Breast epithelium (tissue), 4 donors: Measurements from ENCODE around the gene PDGFC. TPM values are rescaled to one million over a fixed set of nuclear protein-coding genes. Genes with fewer than 3 reads are reported as not detected.

Source experiments
- DNase-seq, 2 donors: peaks; one replicate each; pipeline ENCODE4 v3.0.0-alpha.2; 2019; ENCODE audit warnings: low spot score in 2 of 2
- H3K27ac ChIP-seq, 2 donors: fragments of 200-600 bp; sonication (generic) in 1 of 2; one replicate each; pipeline ENCODE4 v1.5.1; 2016 to 2019; ENCODE audit warnings: mild to moderate bottlenecking in 1 of 2
- H3K27me3 ChIP-seq, 2 donors: fragments of 200-600 bp; sonication (generic) in 1 of 2; one replicate each; pipeline versions ENCODE4 v1.5.1 to v1.6.0; 2017 to 2019; ENCODE audit warnings: control low read depth in 1 of 2, mild to moderate bottlenecking in 1 of 2
- H3K36me3 ChIP-seq: fragments of 200-600 bp; one replicate; pipeline ENCODE4 v1.5.1; 2019
- H3K4me1 ChIP-seq, 2 donors: fragments of 200-600 bp; sonication (generic); one replicate each; pipeline ENCODE4 v1.5.1; 2016 to 2019; ENCODE audit warnings: control low read depth in 1 of 2
- H3K4me3 ChIP-seq, 3 donors: fragments of 200-600 bp; sonication (generic); 1 replicate in 2 of 3; 2 replicates in 1 of 3; pipeline ENCODE4 v1.5.1; 2016 to 2019; ENCODE audit warnings: mild to moderate bottlenecking in 3 of 3, moderate library complexity in 2 of 3
- H3K9me3 ChIP-seq, 2 donors: fragments of 200-600 bp; sonication (generic) in 1 of 2; one replicate each; pipeline ENCODE4 v1.5.1; 2016 to 2019; ENCODE audit warnings: control low read depth in 1 of 2
- CTCF ChIP-seq, 3 donors: fragments of 450-650 bp; IDR thresholded peaks; one replicate each; pipeline ENCODE4 v1.5.1; 2016 to 2017; ENCODE audit warnings: antibody characterized with exemption in 3 of 3, mild to moderate bottlenecking in 3 of 3, moderate library complexity in 3 of 3
- POLR2A ChIP-seq: fragments of 450-650 bp; IDR thresholded peaks from one replicate; pipeline ENCODE4 v1.6.1; 2016; ENCODE audit warnings: antibody characterized with exemption, mild to moderate bottlenecking, moderate library complexity
- POLR2AphosphoS5 ChIP-seq, 3 donors: sonication (generic); formaldehyde crosslinking; IDR thresholded peaks; one replicate each; pipeline ENCODE4 v1.6.1; 2017; ENCODE audit warnings: antibody characterized with exemption in 3 of 3
- intact Hi-C: fragments of 100-400 bp; cut with DNase I; formaldehyde crosslinking; loops from one replicate; pipeline ENCODE4 v1.15.1; 2023; ENCODE audit warnings: low total_unique reads
- total RNA-seq, 3 donors: library from RNA; depleted of rRNA; stranded (reverse); fragments of >200 nt; gene quantifications; one replicate each; pipeline ENCODE4 v1.1.0, GENCODE V29; 2016

PDGFC gene
- total RNA-seq, 3 donors from 2014 or later: 32.4 to 59.7 (median 54.4) TPM

- H3K4me3 ChIP-seq: no peak overlapping the region
- H3K27ac ChIP-seq: no peak overlapping the region
- no peaks in the 10 kb centered on the region for H3K4me1 ChIP-seq
- no peaks in the 10 kb centered on the region for H3K27me3 ChIP-seq
- no peaks in the 10 kb centered on the region for H3K36me3 ChIP-seq
- intact Hi-C loops: no loop called here
- H3K9me3 ChIP-seq: no peaks in the 10 kb centered on the region
- TF ChIP-seq POLR2A (no peak), CTCF (IDR thresholded peaks at IDR 0.05) (no peak), POLR2AphosphoS5 (IDR thresholded peaks at IDR 0.05) (no peak)
- DNase-seq: no peak
Measured at GRCh38 chr4:156896527-156896926, 75.1 kb downstream of the PDGFC start.

GRCh38 chr4:156894234-156894633, 77.4 kb downstream of the PDGFC start:
- intact Hi-C loops: no loop called here
- H3K9me3 ChIP-seq: no peaks in the 10 kb centered on the region
- TF ChIP-seq POLR2AphosphoS5 (IDR thresholded peaks at IDR 0.05): no peak
- TF ChIP-seq CTCF (IDR thresholded peaks at IDR 0.05): no peak
- no peak for TF ChIP-seq POLR2A

GRCh38 chr4:156892805-156893204, 78.8 kb downstream of the PDGFC start:
- Histone ChIP-seq H3K9me3 (no peaks in the 10 kb centered on the region), H3K4me3 (no peak overlapping the region), H3K27me3 (no peaks in the 10 kb centered on the region), H3K4me1 (no peaks in the 10 kb centered on the region), H3K27ac (no peak overlapping the region), H3K36me3 (no peaks in the 10 kb centered on the region)
- intact Hi-C loops: no loop called here
- no peak for DNase-seq
- TF ChIP-seq CTCF (IDR thresholded peaks at IDR 0.05) (no peak), POLR2A (no peak), POLR2AphosphoS5 (IDR thresholded peaks at IDR 0.05) (no peak)

More at GRCh38 chr4:156894234-156894633, 77.4 kb downstream of the PDGFC start:
- Histone ChIP-seq H3K36me3 (no peaks in the 10 kb centered on the region), H3K27ac (no peak overlapping the region), H3K4me1 (no peaks in the 10 kb centered on the region), H3K27me3 (no peaks in the 10 kb centered on the region), H3K4me3 (no peak overlapping the region)
- no peak for DNase-seq

- Histone ChIP-seq H3K4me1 (no peaks in the 10 kb centered on the region), H3K4me3 (no peak overlapping the region), H3K27ac (no peak overlapping the region), H3K9me3 (no peaks in the 10 kb centered on the region), H3K27me3 (no peaks in the 10 kb centered on the region), H3K36me3 (no peaks in the 10 kb centered on the region)
- intact Hi-C loops: no loop called here
- DNase-seq: no peak
- TF ChIP-seq CTCF (IDR thresholded peaks at IDR 0.05) (no peak), POLR2A (no peak), POLR2AphosphoS5 (IDR thresholded peaks at IDR 0.05) (no peak)
Measured at GRCh38 chr4:156889616-156890594, 81.7 kb downstream of the PDGFC start.

- no peaks in the 10 kb centered on the region for H3K36me3 ChIP-seq
- intact Hi-C loops: no loop called here
- no peaks in the 10 kb centered on the region for H3K4me1 ChIP-seq
- H3K9me3 ChIP-seq: no peaks in the 10 kb centered on the region
- no peak for TF ChIP-seq POLR2AphosphoS5 (IDR thresholded peaks at IDR 0.05)
- no peak for TF ChIP-seq POLR2A
- TF ChIP-seq CTCF (IDR thresholded peaks at IDR 0.05): no peak
- no peak overlapping the region for H3K27ac ChIP-seq
- no peaks in the 10 kb centered on the region for H3K27me3 ChIP-seq
- DNase-seq: no peak
- H3K4me3 ChIP-seq: no peak overlapping the region
Measured at GRCh38 chr4:156888762-156889161, 82.8 kb downstream of the PDGFC start.
